RPMI8226 (cell line): ENCODE measurements around the gene PARD6B.
"Not testable (repeated sequence)": the region's sequence is repeated elsewhere in the genome, so short reads cannot be mapped to it uniquely, and the experiment has no call there.

Source experiments
- DNase-seq: peaks from one replicate; pipeline ENCODE4 v3.0.0-alpha.2; 2015

The PARD6B gene

DNA sequence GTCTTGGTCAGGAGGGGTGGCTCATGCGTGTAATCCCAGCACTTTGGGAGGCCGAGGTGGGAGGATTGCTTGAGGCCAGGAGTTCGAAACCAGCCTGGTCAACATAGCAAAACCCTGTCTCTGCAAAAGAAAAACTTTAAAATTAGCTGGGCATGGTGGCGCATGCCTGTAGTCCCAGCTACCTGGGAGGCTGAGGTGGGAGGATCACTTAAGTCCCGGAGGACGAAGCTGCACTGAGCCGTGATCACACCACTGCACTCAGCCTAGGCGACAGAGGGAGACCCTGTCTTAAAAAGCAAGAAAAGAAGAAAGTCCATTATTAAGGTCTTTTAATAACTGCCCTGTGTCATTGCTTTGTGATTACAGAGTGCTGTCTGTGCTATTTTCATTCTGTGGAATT is 47.6 kb downstream of the PARD6B start:
- not testable (repeated sequence) for DNase-seq

DNA sequence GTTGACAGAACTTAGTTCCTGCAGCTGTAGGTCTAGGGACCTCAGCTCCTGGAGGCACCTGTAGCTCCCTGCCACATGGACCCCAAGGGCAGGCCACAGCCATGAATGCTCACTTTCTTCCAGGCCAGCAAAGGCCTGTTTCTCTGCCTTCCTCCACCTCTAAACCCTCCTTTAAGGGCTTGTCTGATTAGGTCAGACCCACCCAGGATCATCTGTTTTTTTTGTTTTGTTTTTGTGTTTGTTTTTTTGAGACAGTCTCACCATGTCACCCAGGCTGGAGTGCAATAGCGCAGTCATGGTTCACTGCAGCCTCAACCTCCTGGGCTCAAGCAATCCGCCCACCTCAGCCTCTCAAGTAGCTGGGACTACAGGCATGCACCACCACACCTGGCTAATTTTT is 52.0 kb downstream of the PARD6B start:
- no peak for DNase-seq

DNA sequence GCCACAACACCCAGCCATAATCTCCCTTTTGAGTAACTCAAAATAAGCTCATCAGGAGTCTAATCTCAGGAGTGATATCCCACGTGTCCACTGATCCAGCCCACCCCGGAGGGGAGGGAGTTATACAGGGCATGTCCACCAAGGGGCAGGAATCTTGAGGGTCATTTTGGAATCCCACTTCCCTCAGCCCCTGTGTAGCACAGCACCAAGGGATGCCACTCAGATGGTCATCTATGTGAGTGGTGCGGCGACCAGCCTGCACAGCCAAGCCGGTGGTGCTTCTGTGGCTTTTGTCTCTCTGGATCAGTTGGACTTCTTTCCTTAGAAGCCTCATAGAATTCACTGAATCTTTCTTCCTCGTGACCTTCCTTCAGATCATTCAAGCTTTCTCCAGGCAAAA is 52.5 kb downstream of the PARD6B start:
- no peak for DNase-seq

DNA sequence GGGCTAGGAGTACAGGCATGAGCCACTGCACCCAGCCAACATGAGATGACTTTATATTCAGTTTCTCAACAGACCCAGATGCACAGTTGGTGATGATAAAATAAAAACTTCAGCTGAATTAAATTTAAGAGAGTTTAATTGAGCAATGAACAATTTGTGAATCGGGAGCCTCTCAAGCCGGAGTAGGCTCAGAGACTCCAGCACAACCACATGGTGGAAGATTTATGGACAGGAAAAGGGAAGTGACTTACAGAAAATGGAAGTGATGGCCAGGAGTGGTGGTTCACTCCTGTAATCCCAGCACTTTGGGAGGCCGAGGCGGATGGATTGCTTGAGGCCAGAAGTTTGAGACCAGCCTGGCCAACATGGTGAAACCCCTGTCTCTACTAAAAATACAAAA is 53.1 kb downstream of the PARD6B start:
- DNase-seq, result no peak

DNA sequence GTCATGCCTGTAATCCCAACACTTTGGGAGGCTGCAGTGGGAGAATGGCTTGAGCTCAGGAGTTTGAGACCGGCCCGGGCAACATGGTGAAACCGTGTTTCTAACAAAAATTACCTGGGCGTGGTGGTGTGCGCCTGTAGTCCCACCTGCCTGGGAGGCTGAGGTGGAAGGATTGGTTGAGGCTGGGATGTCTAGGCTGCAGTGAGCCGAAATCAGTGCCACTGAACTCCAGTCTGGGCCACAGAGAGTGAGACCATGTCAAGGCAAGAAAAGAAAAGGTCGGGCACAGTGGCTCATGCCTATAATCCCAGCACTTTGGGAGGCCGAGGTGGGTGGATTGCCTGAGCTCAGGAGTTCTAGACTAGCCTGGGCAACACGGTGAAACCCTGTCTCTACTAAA is 55.3 kb downstream of the PARD6B start:
- DNase-seq, result no peak

DNA sequence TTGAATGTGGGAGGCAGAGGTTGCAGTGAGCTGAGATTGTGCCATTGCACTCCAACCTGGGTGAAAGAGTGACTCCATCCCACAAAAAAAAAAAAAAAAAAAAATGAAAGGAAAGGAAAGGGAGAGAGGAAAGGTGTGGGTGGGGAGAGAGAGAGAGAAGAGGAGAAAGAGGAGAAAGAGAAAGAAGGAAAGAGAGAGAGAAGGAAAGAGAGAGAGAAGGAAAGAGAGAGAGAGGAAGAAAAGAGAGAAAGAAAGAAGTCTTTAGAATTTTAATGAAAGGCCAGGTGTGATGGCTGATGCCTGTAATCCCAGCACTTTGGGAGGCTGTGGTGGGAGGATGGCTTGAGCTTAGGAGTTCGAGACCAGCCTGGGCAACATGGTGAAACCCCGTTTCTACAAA is 55.8 kb downstream of the PARD6B start:
- no peak for DNase-seq

DNA sequence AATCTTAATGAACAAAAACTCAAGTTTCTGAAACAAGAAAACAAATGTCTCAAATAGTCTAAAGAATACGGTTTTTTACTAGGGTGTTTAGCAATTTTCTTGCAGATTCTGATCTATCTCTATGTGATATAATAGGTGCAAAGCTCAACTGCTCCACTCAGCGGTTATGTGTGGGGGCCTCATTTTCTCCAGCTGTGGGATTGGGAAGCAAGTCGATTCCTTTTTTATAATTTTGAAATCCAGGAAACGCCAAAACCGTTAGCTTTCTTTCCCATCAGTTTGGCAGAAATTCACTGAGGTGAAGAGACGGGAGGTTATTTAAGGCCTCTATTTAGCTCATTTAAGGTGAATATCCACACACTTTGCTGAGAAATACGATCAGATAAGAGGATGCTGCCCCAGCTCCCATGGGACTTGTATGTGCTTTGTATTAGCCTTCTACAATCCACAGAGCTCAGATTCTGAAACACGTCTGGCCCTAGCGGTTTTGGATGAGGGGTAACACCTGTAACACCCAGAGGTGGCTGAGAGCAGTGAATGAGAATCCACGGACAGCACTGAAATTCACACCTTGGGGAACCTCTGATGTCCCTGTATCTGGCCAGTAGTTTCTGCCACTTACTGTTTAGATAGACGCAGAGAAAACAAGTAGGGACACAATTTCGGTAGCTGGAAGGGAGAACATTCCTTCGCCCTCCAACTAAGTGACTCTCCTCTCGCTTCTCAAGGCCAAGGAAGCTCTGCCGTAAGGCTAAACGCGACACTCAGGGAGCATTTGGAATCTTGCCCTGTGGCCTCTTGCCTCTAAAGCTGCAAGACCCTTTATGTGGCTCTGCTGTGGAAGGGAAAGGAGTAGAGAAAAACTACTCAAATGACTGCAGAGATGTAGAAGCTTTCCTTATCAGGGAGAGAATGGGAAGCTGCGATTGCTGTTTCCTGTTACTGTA is 56.9 kb downstream of the PARD6B start:
- DNase-seq, result no peak

DNA sequence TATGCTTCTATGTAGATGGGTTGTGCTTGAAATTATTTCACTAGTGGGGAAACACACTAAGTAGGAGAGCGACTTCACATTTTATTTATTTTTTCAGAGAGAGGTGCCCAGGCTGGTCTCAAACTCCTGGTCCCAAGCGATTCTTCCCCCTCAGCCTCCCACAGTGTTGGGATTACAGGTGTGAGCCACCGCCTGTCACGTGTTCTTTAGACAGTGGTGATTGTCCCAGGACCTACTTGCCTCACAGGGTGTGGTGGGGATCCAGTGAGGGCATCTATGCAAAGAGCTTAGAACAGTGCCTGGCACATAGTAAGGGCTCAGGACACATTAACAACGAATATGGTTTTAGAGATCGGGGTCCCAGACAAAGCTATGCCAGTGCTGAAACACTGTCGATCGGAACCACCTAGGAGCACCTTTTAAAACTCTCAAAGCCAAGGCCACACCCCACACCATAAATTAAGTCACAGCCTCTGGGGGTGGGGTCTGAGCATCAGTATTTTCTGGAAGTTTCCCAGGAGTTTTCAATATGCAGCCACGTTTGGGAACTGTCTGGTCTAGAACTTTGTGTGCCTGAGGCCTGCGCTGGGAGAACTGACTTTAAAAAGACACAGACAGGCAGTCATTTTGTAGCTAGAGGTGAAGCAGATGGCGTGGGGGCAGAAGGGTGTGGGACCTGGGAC is 58.7 kb downstream of the PARD6B start:
- DNase-seq, result no peak

DNA sequence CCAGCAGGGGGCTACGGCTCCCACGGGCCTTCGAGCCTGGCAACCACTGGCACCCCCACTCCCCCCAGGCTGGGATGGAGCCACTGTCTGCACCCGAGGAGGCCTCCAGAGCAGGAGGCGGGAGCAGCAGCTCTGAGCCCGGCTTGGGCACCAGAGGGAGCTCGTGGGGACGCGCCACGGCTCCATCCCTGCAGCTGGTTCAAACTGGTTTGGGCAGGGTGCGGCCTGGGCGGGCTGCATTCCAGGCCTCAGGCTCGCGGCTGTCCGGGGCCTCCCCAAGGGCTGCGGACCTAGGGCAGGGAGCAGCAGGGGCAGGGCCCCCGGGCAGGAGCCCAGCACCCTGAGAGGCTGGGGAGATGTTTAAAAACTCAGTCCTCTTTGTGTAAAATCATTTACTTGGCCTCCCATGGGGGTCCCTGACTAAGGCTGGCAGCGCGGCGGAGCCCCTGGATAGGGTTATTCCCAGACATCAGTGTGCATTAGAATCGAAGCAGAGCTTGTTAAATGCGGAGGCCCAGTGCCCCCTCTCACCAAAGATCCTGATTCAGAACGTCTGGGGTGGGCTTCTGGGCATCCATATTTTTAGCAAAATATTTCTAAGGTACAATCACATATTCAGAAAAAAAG is 59.4 kb downstream of the PARD6B start:
- DNase-seq, result peak; percentile 90

DNA sequence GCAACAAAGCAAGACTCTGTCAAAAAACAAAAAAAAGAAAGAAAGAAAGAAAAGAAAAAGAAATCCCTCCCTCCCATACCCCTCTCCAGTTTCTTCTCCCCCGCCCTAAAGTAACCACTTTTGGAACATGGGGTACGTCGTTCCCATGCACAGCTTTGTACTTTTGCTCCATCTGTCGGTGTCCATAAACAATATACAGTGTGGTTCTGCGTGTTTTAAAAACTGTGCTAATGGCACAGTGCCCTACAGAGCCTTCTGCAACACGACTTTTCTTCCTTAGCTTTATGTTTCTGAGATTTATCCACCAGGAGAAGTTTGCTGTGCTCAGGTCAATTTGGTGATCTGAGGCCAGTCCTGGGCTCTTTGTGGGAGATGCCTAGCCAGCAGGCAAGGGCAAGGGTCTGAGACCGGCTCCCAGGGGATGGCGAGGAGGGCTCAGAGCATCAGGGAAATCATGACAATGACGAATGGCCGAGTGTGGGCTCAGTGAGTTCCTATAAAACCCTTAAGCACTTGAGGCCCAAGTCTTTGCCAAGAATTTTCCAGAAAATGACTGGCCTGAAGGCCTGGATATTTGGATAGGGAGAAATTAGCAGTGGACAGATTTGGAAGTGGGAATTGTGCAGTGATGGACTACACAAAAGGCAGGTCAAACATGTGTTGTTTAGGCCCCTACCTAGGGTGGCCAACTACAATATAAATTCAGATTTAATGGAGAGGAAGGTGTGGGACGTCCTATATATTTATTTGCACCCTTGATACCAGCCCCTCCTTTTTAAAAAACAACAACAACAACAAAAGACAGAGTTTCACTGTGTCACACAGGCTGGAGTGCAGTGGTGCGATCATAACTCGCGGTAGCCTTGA is 61.6 kb downstream of the PARD6B start:
- no peak for DNase-seq

DNA sequence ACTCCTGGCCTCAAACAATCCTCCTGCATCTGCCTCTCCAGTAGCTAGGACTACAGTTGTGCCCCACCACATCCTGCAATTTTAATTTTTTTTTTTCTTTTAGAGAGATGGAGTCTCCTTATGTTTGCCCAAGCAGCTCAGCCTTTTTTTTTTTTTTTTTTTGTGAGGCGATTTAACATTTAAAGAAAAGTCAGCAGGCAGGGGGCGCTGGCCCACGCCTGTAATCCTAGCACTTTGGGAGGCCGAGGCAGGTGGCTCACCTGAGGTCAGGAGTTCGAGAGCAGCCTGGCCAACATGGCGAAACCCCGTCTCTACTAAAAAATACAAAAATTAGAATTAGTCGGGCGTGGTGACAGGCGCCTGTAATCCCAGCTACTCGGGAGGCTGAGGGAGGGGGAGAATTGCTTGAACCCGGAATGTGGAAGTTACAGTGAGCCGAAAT is 62.2 kb downstream of the PARD6B start:
- peak; percentile 59 for DNase-seq

DNA sequence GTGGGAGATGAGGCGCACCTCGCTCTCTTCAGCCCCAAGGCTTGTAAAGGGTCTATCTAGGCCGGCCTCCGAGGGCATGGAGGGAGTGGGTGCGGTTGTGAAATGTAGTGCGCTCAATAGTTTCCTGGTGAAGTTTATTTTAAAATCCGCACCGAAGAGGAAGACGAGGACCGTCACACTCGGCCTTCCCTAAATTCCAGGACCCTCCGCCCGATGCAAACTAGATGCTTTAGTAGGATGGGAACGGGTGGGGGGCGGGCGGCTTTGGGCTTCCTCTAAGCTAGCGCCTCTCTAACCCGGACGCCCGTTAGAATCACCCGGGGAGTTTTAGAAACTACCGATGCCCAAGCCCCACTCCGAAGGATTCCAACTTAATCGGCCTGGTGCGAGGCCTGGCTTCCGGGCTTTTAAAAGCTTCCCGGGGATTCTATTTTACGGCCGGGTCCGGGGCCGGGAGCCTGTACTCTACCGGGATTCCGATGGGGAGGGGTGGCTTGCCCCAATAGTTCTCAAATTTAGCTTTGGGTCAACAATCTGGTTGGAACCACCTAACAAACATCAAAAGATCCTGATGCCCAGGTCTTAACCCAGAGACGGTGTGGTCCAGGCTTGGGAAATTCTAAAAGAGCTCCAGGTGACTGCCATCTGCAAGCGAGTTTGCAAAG is 62.9 kb downstream of the PARD6B start:
- DNase-seq, result no peak

DNA sequence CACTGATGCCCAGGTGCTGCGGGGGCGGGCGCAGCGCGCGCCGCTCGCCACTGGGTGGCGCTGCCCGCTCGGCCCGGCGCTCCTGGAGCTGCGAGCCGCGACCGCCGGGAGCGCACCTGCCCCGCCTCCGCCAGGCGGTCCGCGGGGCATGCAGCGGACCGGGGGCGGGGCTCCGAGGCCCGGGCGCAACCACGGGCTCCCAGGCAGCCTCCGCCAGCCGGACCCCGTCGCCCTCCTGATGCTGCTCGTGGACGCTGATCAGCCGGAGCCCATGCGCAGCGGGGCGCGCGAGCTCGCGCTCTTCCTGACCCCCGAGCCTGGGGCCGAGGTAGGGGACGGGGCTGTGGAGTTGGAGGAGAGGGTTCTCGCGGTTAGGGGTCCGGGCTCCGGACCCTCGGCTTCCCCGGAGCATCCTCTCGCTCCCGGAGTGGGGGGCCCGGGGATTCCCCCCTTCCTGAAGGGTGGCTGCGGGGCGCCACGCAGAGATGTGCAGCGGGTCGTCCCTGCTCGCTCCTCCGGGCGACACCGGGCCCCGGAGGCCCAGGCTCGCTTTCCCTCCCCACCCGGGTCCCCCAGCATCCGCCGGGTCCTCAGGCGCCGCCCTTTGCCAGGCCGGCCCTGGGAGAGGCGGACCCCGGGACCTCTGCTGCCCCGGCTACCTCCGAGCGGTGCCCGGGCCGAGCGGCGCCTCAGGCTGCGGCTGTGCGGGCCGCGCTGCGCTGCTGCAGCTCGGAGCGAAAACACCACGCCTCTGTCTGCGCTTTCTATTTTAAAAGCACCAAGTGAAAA is 63.7 kb downstream of the PARD6B start, which contains the start of gene BCAS4:
BCAS4 (plus strand) TSS at position 216 of the 789 bp plus-strand sequence; CDS start at position 239, 23 bp downstream.
- DNase-seq, result peak; percentile 88

DNA sequence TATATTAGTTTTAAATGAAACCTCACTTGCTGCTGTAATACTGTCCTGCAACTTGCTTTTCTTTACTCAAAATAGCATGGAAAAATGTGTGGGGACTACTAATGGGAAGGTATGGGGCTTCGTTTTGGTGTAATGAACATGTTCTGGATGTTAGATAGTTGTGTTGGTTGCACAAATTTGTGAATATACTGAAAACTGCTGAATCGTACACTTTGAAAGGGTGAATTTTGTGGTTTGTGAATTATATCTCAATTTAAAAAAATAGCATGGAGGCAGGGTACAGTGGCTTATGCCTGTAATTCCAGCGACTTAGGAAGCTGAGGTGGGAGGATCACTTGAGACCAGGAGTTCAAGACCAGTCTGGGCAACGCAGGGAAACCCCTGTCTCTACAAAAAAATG is 65.8 kb downstream of the PARD6B start:
- no peak for DNase-seq

DNA sequence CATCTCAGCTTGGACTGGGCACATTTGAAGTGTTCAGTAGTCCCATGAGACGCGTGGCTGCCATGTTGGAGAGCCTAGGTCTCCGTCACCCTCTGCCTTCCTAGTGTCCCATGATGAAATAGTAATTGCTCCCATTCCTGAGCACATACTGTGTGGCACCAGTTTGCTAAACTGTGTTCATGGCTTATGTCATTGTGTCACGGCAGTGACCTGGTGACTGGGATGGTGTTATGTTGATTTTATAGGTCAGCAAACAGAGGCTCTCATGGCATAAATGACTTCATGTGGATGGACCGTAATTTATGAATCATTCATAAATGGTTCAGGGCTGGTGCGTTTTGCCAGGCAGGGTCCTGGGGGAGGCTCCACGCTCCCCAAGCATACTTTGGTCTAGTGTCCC is 67.3 kb downstream of the PARD6B start:
- DNase-seq, result no peak

DNA sequence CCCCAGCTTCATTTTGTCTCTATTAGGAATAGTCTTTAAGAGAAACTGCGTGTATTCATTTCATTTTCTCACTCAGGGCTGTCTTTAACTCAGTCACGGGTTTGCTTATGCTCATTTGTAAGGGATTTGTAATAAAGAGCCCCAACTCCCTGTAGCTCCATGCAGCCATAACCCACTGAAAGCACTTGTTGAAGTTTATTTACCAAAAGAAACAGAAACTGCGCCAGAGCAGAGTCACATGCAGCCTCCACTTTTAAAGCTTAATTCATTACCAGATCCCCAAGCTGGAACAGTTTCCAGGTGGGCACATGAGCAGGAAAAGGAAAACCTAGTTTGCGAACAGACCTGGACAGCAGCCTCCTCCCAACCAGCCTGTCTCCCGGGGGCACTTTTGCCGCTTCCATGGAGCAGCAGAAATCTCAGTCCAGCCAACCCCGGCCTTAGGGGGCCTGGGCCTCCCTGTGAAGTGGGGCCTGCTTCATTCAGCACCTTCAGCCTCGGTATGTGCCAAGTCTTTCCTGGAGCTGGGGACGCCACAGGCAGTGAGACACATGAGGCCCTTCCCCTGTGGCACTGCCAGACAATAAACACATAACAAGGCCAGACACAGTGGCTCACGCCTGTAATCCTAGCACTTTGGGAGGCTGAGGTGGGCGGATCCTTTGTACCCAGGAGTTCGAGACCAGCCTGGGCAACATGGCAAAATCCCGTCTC is 68.0 kb downstream of the PARD6B start:
- DNase-seq, result no peak

DNA sequence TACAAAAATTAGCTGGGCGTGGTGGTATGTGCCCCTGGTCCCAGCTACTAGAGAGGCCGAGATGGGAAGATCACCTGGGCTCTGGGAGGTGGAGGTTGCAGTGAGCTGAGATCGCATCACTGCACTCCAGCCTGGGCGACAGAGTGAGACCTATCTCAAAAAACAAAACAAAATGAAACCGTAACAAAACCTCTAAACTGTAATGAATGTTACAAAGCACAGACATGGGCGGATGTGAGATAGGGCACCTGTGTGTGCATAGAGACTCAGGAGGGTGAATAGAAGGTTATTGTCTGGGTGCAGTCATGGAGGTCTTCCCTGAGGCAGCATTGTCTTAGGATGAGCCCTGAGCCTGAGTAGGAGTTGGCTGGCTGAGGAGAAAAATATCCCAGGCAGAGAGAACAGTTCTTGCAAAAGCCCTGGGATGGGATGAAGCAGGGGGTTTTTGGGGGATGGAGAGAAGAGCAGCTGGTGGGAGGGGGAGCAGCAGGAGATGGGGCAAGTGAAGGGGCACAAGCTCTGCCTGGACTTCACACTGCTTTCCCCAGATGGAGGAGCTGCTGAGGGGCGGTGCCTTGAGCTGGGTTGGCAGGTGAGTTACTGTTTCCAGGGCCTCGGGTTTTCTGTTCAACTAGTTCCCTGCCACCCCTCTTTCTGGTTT is 68.6 kb downstream of the PARD6B start:
- no peak for DNase-seq

DNA sequence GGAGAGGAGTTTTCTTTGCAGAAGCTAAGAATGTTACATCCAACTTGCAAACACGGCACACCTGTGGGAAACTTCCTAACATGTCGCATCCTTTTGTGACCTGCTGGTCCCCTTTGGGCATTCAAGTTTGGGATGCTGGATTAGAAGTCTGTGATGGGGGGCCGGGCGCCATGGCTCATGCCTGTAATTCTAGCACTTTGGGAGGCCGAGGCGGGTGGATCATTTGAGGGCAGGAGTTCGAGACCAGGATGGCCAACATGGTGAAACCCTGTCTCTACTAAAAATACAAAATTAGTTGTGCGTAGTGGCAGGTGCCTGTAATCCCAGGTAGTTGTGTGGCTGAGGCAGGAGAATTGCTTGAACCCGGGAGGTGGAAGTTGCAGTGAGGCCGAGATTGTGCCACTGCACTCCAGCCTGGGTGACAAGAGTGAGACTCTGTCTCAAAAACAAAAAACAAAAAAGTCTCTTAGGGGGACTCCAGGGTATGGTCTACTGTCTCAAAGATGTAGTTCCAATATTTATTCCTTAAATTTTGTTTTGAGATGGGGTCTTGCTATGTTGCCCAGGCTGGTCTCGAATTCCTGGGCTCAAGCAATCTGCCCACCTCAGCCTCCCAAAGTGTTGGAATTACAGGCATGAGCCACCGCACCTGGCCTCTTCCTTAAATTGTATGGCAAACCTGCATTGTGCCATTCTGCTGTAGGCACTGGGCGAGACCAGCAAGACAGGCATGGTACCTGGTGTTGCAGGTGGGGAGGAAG is 69.8 kb downstream of the PARD6B start:
- not testable (repeated sequence) for DNase-seq

DNA sequence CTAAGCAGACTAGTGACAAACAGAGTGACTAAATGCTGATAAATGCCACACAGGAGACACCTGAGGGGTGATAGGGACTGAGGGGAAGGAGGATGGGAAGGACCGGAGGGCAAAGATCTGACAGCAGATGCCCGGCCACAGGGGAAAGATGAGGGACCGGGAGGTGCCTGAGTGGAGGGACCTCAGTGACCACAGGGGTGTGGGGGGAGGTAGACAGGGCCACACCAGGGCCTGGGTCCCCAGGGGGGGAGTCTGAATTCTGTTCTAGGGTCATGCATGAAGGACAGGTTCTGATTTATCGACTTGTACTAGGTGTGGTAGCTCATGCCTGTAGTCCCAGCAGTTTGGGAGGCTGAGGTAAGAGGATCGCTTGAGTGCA is 70.4 kb downstream of the PARD6B start:
- no peak for DNase-seq
